Panc1 (cell line): ENCODE results near the gene METTL26.

Source experiments
- POLR2AphosphoS5 ChIP-seq: IDR thresholded peaks from 2 replicates; pipeline ENCODE4 v1.6.1; 2012; ENCODE audit warnings: mild to moderate bottlenecking, low read depth, low read length, moderate library complexity
- SIN3A ChIP-seq: IDR thresholded peaks from 2 replicates; pipeline ENCODE4 v1.6.1; 2012; ENCODE audit warnings: low read depth, mild to moderate bottlenecking, low read length, moderate library complexity, borderline replicate concordance; ENCODE audit not compliant: insufficient read depth
- TF ChIP-seq, protein P1 (sequence below): fragments of 450-650 bp; IDR thresholded peaks from 2 replicates; pipeline ENCODE4 v1.5.1; 2017; ENCODE audit warnings: mild to moderate bottlenecking

DNA sequence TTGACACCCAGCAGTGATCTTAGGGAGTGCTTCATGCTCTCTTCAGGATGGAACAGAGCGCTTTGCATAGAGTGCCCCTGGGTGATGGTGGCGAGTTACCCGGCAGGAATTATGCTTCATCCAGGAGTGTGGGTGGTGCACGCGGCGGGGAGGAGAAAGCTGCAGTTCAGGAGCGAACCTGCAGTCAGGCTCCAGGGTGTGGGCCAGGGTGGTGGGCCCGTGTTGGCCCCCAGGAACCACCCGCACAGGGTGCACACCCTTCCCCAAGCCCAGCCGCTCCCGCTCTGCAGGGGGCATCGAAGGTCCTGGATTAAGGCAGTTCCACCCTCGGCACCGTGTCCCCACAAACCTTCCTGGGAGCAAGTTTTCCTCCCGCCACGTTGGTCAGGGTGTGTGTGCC, 42.3 kb downstream of the METTL26 start:
- TF ChIP-seq POLR2AphosphoS5 (no peak), SIN3A (no peak)
- TF ChIP-seq, protein P1, sequence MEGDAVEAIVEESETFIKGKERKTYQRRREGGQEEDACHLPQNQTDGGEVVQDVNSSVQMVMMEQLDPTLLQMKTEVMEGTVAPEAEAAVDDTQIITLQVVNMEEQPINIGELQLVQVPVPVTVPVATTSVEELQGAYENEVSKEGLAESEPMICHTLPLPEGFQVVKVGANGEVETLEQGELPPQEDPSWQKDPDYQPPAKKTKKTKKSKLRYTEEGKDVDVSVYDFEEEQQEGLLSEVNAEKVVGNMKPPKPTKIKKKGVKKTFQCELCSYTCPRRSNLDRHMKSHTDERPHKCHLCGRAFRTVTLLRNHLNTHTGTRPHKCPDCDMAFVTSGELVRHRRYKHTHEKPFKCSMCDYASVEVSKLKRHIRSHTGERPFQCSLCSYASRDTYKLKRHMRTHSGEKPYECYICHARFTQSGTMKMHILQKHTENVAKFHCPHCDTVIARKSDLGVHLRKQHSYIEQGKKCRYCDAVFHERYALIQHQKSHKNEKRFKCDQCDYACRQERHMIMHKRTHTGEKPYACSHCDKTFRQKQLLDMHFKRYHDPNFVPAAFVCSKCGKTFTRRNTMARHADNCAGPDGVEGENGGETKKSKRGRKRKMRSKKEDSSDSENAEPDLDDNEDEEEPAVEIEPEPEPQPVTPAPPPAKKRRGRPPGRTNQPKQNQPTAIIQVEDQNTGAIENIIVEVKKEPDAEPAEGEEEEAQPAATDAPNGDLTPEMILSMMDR = no peak
